Measurements from ENCODE around the gene JARID2.

JARID2 gene

DNA sequence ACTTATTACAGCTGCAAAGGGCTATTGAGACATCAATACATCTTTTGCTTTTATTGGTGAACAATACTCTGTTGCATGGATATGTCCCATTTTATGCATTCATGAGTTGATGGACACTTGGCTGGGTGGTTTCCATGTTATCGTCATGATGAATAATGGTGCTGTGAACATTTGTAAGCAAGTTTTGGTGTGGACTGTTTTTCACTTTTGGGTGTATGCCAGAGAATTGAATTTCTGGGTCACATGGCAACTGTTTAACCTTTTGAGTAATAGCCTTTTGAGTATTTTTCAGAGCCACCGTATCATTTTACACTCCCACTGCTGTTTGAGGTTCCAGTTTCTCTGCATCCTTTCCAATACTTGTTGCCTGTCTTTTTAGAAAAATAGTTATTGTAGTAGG lies 107.0 kb downstream of the JARID2 start (continued):
- no peak for TF ChIP-seq ZNF140 (tag by site-specific recombination; IDR thresholded peaks at IDR 0.05)
- no peak for TF ChIP-seq ZNF791 (tag by site-specific recombination; IDR thresholded peaks at IDR 0.05)
- TF ChIP-seq, protein P1, sequence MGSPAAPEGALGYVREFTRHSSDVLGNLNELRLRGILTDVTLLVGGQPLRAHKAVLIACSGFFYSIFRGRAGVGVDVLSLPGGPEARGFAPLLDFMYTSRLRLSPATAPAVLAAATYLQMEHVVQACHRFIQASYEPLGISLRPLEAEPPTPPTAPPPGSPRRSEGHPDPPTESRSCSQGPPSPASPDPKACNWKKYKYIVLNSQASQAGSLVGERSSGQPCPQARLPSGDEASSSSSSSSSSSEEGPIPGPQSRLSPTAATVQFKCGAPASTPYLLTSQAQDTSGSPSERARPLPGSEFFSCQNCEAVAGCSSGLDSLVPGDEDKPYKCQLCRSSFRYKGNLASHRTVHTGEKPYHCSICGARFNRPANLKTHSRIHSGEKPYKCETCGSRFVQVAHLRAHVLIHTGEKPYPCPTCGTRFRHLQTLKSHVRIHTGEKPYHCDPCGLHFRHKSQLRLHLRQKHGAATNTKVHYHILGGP (tag by site-specific recombination; IDR thresholded peaks at IDR 0.05), result 0 out of 2 replicates have a peak, but pooled peaks have one; percentile 21
- no peak for TF ChIP-seq ZNF426 (tag by site-specific recombination; IDR thresholded peaks at IDR 0.05)
- 0 out of 2 replicates have a peak, but pooled peaks have one; percentile 19 for TF ChIP-seq MZF1 (tag by site-specific recombination; IDR thresholded peaks at IDR 0.05; ENCODE audit: borderline replicate concordance)
- TF ChIP-seq ZFHX2 (tag by site-specific recombination; conservative IDR thresholded peaks at IDR 0.05), result peak; percentile 49
- TF ChIP-seq SCRT2 (tag by site-specific recombination; IDR thresholded peaks at IDR 0.05), result peak; percentile 82
- TF ChIP-seq ZBTB49 (tag by site-specific recombination; IDR thresholded peaks at IDR 0.05; ENCODE audit: low read depth), result no peak
- no peak for TF ChIP-seq KLF1 (tag by site-specific recombination; IDR thresholded peaks at IDR 0.05)
- peak; percentile 35; the same call in 1 of the 2 replicates for TF ChIP-seq ZNF18 (tag by site-specific recombination; IDR thresholded peaks at IDR 0.05)
- TF ChIP-seq FEZF1 (tag by site-specific recombination; IDR thresholded peaks at IDR 0.05), result peak; percentile 84
- TF ChIP-seq ZNF792 (tag by site-specific recombination; IDR thresholded peaks at IDR 0.05), result no peak
- TF ChIP-seq, protein P2, sequence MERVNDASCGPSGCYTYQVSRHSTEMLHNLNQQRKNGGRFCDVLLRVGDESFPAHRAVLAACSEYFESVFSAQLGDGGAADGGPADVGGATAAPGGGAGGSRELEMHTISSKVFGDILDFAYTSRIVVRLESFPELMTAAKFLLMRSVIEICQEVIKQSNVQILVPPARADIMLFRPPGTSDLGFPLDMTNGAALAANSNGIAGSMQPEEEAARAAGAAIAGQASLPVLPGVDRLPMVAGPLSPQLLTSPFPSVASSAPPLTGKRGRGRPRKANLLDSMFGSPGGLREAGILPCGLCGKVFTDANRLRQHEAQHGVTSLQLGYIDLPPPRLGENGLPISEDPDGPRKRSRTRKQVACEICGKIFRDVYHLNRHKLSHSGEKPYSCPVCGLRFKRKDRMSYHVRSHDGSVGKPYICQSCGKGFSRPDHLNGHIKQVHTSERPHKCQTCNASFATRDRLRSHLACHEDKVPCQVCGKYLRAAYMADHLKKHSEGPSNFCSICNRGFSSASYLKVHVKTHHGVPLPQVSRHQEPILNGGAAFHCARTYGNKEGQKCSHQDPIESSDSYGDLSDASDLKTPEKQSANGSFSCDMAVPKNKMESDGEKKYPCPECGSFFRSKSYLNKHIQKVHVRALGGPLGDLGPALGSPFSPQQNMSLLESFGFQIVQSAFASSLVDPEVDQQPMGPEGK (tag by site-specific recombination; IDR thresholded peaks at IDR 0.05), result peak; percentile 14; the same call in 1 of the 2 replicates
- peak; percentile 51; the same call in 1 of the 2 replicates for TF ChIP-seq ZEB2 (tag by site-specific recombination; IDR thresholded peaks at IDR 0.05)
- TF ChIP-seq OVOL3 (tag by site-specific recombination; IDR thresholded peaks at IDR 0.05), result no peak
- no peak for TF ChIP-seq ZNF510 (tag by site-specific recombination; IDR thresholded peaks at IDR 0.05; ENCODE audit: insufficient replicate concordance)
- 0 out of 2 replicates have a peak, but pooled peaks have one; percentile 23 for TF ChIP-seq SP7 (tag by site-specific recombination; IDR thresholded peaks at IDR 0.05)
- peak; percentile 59; the same call in 1 of the 2 replicates for TF ChIP-seq ZNF600 (tag by site-specific recombination; IDR thresholded peaks at IDR 0.05)
- TF ChIP-seq EGR2 (tag by site-specific recombination; IDR thresholded peaks at IDR 0.05; ENCODE audit: low read depth), result peak; percentile 29; the same call in 1 of the 2 replicates
- peak; percentile 19 for TF ChIP-seq SETDB1 (IDR thresholded peaks at IDR 0.05; ENCODE audit: insufficient read length, low read length)
- peak; percentile 43; the same call in 1 of the 2 replicates for TF ChIP-seq ZNF629 (tag by site-specific recombination; IDR thresholded peaks at IDR 0.05)
- TF ChIP-seq ZNF473 (tag by site-specific recombination; IDR thresholded peaks at IDR 0.05), result no peak
- TF ChIP-seq OSR2 (tag by site-specific recombination; IDR thresholded peaks at IDR 0.05), result peak; percentile 87
- TF ChIP-seq, protein P3, sequence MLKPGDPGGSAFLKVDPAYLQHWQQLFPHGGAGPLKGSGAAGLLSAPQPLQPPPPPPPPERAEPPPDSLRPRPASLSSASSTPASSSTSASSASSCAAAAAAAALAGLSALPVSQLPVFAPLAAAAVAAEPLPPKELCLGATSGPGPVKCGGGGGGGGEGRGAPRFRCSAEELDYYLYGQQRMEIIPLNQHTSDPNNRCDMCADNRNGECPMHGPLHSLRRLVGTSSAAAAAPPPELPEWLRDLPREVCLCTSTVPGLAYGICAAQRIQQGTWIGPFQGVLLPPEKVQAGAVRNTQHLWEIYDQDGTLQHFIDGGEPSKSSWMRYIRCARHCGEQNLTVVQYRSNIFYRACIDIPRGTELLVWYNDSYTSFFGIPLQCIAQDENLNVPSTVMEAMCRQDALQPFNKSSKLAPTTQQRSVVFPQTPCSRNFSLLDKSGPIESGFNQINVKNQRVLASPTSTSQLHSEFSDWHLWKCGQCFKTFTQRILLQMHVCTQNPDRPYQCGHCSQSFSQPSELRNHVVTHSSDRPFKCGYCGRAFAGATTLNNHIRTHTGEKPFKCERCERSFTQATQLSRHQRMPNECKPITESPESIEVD (tag by site-specific recombination; IDR thresholded peaks at IDR 0.05), result peak; percentile 97
